Measurements from ENCODE around the gene RELCH. TPM values are rescaled to one million over a fixed set of nuclear protein-coding genes. Genes with fewer than 3 reads are reported as not detected.

RELCH gene
- total RNA-seq, 1 donor from 2014 or later, result 21.5 TPM

- TF ChIP-seq, protein P1, sequence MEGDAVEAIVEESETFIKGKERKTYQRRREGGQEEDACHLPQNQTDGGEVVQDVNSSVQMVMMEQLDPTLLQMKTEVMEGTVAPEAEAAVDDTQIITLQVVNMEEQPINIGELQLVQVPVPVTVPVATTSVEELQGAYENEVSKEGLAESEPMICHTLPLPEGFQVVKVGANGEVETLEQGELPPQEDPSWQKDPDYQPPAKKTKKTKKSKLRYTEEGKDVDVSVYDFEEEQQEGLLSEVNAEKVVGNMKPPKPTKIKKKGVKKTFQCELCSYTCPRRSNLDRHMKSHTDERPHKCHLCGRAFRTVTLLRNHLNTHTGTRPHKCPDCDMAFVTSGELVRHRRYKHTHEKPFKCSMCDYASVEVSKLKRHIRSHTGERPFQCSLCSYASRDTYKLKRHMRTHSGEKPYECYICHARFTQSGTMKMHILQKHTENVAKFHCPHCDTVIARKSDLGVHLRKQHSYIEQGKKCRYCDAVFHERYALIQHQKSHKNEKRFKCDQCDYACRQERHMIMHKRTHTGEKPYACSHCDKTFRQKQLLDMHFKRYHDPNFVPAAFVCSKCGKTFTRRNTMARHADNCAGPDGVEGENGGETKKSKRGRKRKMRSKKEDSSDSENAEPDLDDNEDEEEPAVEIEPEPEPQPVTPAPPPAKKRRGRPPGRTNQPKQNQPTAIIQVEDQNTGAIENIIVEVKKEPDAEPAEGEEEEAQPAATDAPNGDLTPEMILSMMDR (IDR thresholded peaks at IDR 0.05; ENCODE audit: insufficient read depth, low read length, poor library complexity, severe bottlenecking), result no peak
- no peak overlapping the region for H3K4me3 ChIP-seq (ENCODE audit: low read depth, low read length)
- no peak for DNase-seq (ENCODE audit: low read depth)
- H3K36me3 ChIP-seq (ENCODE audit: control insufficient read depth, insufficient read depth, low read length), result no peaks in the 10 kb centered on the region
- no peaks in the 10 kb centered on the region for H3K27me3 ChIP-seq (ENCODE audit: control insufficient read depth, insufficient read depth, low read length)
Observed at GRCh38 chr18:62354151-62354550, 167.1 kb downstream of the RELCH start.

GRCh38 chr18:62357079-62357719, 170.1 kb downstream of the RELCH start:
- H3K36me3 ChIP-seq (ENCODE audit: control insufficient read depth, insufficient read depth, low read length), result no peaks in the 10 kb centered on the region
- no peak for DNase-seq (ENCODE audit: low read depth)
- H3K27me3 ChIP-seq (ENCODE audit: control insufficient read depth, insufficient read depth, low read length), result no peaks in the 10 kb centered on the region
- no peak overlapping the region for H3K4me3 ChIP-seq (ENCODE audit: low read depth, low read length)
- TF ChIP-seq, protein P1 (IDR thresholded peaks at IDR 0.05; ENCODE audit: insufficient read depth, low read length, poor library complexity, severe bottlenecking), result no peak

Other genes starting within 250 kb of the RELCH start
- gene PIGN, start 199 bp upstream of the RELCH start, total RNA-seq, result 17.2 and 22.6 TPM in 2 replicates
- gene TNFRSF11A, start 138.1 kb downstream of the RELCH start, total RNA-seq, result 0.42 and 4.4 TPM in 2 replicates